Measurements from ENCODE around the gene UQCC3. TPM values are rescaled to one million over a fixed set of nuclear protein-coding genes. Genes with fewer than 3 reads are reported as not detected.

The UQCC3 gene
- total and polyA plus RNA-seq, 9 of the 15 experiments (the other 6 are each of a cell fraction or from before 2014, with no cell fraction given) = 3.3 to 44.3 (median 8.0) TPM

GRCh38 chr11:62665599-62666258 is 5.7 kb upstream of the UQCC3 start (continued):
- TF ChIP-seq MIER1 (IDR thresholded peaks at IDR 0.05; ENCODE audit: low read depth) (no peak), HNRNPL (IDR thresholded peaks at IDR 0.05; ENCODE audit: low read depth, low read length) (no peak), CBX5 (IDR thresholded peaks at IDR 0.05; ENCODE audit: borderline replicate concordance, low read depth) (no peak), SAP30 (IDR thresholded peaks at IDR 0.05; ENCODE audit: borderline replicate concordance, insufficient read depth, low read depth, low read length, poor library complexity, severe bottlenecking) (peak; percentile 32), ILK (tag; IDR thresholded peaks at IDR 0.05; ENCODE audit: borderline replicate concordance, low read depth) (no peak), NONO (IDR thresholded peaks at IDR 0.05; ENCODE audit: low read depth in 2 of 2, low read length in 1 of 2) (0 out of 4 replicates have a peak, but pooled peaks of 1 of the 2 experiments have one; percentile 20), ZNF79 (CRISPR knock-in tag; IDR thresholded peaks at IDR 0.05; ENCODE audit: low read depth) (no peak), THRB (CRISPR knock-in tag; conservative IDR thresholded peaks at IDR 0.05) (no peak), ZNF324 (CRISPR knock-in tag; IDR thresholded peaks at IDR 0.05) (no peak), ZNF277 (CRISPR knock-in tag; IDR thresholded peaks at IDR 0.05; ENCODE audit: borderline replicate concordance) (no peak), ATF3 (IDR thresholded peaks at IDR 0.05) (no peak), ATF3 (CRISPR knock-in tag; conservative IDR thresholded peaks at IDR 0.05) (no peak), ZNF212 (CRISPR knock-in tag; IDR thresholded peaks at IDR 0.05) (no peak), NELFE (IDR thresholded peaks at IDR 0.05; ENCODE audit: insufficient read depth, insufficient read length) (no peak), SMAD1 (IDR thresholded peaks at IDR 0.05; ENCODE audit: low read depth, low read length, partially characterized antibody) (no peak), KDM2B (CRISPR knock-in tag; IDR thresholded peaks at IDR 0.05) (no peak), ZNF165 (CRISPR knock-in tag; IDR thresholded peaks at IDR 0.05; ENCODE audit: borderline replicate concordance) (peak; percentile 73; the same call in 1 of the 2 replicates), EZH2 (IDR thresholded peaks at IDR 0.05; ENCODE audit: borderline replicate concordance, low read depth, low read length) (no peak), ZNF668 (CRISPR knock-in tag; IDR thresholded peaks at IDR 0.05) (no peak), TCF7L2 (IDR thresholded peaks at IDR 0.05; ENCODE audit: low read depth, low read length) (no peak), FOS (IDR thresholded peaks at IDR 0.05; ENCODE audit: extremely low read depth, insufficient read length) (no peak), ZBTB17 (CRISPR knock-in tag; IDR thresholded peaks at IDR 0.05) (no peak), HOXB6 (CRISPR knock-in tag; IDR thresholded peaks at IDR 0.05; ENCODE audit: borderline replicate concordance) (no peak), L3MBTL2 (IDR thresholded peaks at IDR 0.05) (no peak; the same call in 1 of the 2 replicates), RBM17 (IDR thresholded peaks at IDR 0.05; ENCODE audit: borderline replicate concordance, low read depth, low read length) (no peak), MCM5 (IDR thresholded peaks at IDR 0.05; ENCODE audit: low read depth) (no peak), GABPA (tag; conservative IDR thresholded peaks at IDR 0.05; ENCODE audit: low read depth) (no peak)
